CD4-positive, alpha-beta T cell treated with Interleukin-4 for 4 hours (primary cell): ENCODE results near the gene ITPKA.

Experiments
- DNase-seq: peaks from one replicate; pipeline ENCODE4 v3.0.0-alpha.2; 2020

The ITPKA gene

GRCh38 chr15:41511899-41512369 lies 18.3 kb downstream of the ITPKA start:
- no peak for DNase-seq

- DNase-seq, result no peak
Observed at GRCh38 chr15:41512512-41512939, 18.9 kb downstream of the ITPKA start.

GRCh38 chr15:41512940-41513505 lies 19.3 kb downstream of the ITPKA start:
- DNase-seq, result no peak

- no peak for DNase-seq
Observed at GRCh38 chr15:41513506-41514227, 20.0 kb downstream of the ITPKA start, which contains the start of gene LTK. Gene LTK (minus strand): TSS chr15:41513827. CDS start chr15:41513709, 118 bp downstream.

- no peak for DNase-seq
Observed at GRCh38 chr15:41517895-41518449, 24.3 kb downstream of the ITPKA start.

GRCh38 chr15:41520636-41521035 lies 27.0 kb downstream of the ITPKA start:
- no peak for DNase-seq

GRCh38 chr15:41521614-41522013 lies 27.9 kb downstream of the ITPKA start:
- no peak for DNase-seq

GRCh38 chr15:41523097-41523496 lies 29.4 kb downstream of the ITPKA start:
- DNase-seq, result no peak

GRCh38 chr15:41530363-41530956 lies 36.8 kb downstream of the ITPKA start:
- no peak for DNase-seq

- DNase-seq, result no peak
Observed at GRCh38 chr15:41535544-41535943, 41.9 kb downstream of the ITPKA start.

- no peak for DNase-seq
Observed at GRCh38 chr15:41536866-41537265, 43.2 kb downstream of the ITPKA start.

GRCh38 chr15:41543521-41543870 lies 49.8 kb downstream of the ITPKA start:
- no peak for DNase-seq

GRCh38 chr15:41544650-41545015 lies 51.0 kb downstream of the ITPKA start:
- DNase-seq, result no peak

- no peak for DNase-seq
Observed at GRCh38 chr15:41545218-41545617, 51.5 kb downstream of the ITPKA start.

- DNase-seq, result no peak
Observed at GRCh38 chr15:41546851-41547786, 53.4 kb downstream of the ITPKA start.

- no peak for DNase-seq
Observed at GRCh38 chr15:41550066-41550775, 56.5 kb downstream of the ITPKA start.
